Mesendoderm (in vitro differentiated cells): Measurements from ENCODE around the gene ACO2.
"Not testable (repeated sequence)": the region's sequence is repeated elsewhere in the genome, so short reads cannot be mapped to it uniquely, and the experiment has no call there.

ENCODE experiments used
- DNase-seq: peaks from one replicate; pipeline ENCODE4 v3.0.0; 2013
- H2AK5ac ChIP-seq: 2 replicates; pipeline ENCODE4 v1.6.1; 2013; ENCODE audit warnings: low read length, inconsistent platforms
- H2BK120ac ChIP-seq: 2 replicates; pipeline ENCODE4 v1.6.1; 2013; ENCODE audit warnings: low read depth, mild to moderate bottlenecking, low read length, moderate library complexity, mixed read lengths
- H2BK15ac ChIP-seq: replicated peaks from 2 replicates; pipeline ENCODE4 v1.6.1; 2013; ENCODE audit warnings: low read depth, mild to moderate bottlenecking, moderate library complexity
- H2BK5ac ChIP-seq: 2 replicates; pipeline ENCODE4 v1.6.1; 2013; ENCODE audit warnings: low read length, inconsistent platforms
- H3K18ac ChIP-seq: 2 replicates; pipeline ENCODE4 v1.6.1; 2013; ENCODE audit warnings: mild to moderate bottlenecking, low read length, mixed read lengths
- H3K23ac ChIP-seq: one replicate; pipeline ENCODE4 v1.6.1; 2013; ENCODE audit warnings: low read length
- H3K27ac ChIP-seq: 2 replicates; pipeline ENCODE4 v1.5.1; 2013; ENCODE audit warnings: low read depth, mild to moderate bottlenecking, inconsistent platforms, low read length, moderate library complexity
- H3K27me3 ChIP-seq: 2 replicates; pipeline ENCODE4 v1.6.1; 2013; ENCODE audit warnings: low read length, control low read depth, mild to moderate bottlenecking, inconsistent platforms; ENCODE audit not compliant: insufficient read depth, poor library complexity
- H3K36me3 ChIP-seq: 2 replicates; pipeline ENCODE4 v1.6.1; 2013; ENCODE audit warnings: low read length, inconsistent platforms; ENCODE audit not compliant: control insufficient read depth, insufficient read depth
- H3K4ac ChIP-seq: one replicate; pipeline ENCODE4 v1.6.1; 2013; ENCODE audit warnings: low read depth, mild to moderate bottlenecking, low read length, moderate library complexity
- H3K4me1 ChIP-seq: 2 replicates; pipeline ENCODE4 v1.6.1; 2013; ENCODE audit warnings: low read depth, low read length, inconsistent platforms; ENCODE audit not compliant: control insufficient read depth
- H3K4me2 ChIP-seq: 2 replicates; pipeline ENCODE4 v1.6.1; 2013; ENCODE audit warnings: low read length
- H3K4me3 ChIP-seq: 2 replicates; pipeline ENCODE4 v1.5.1; 2013; ENCODE audit warnings: mild to moderate bottlenecking, low read length
- H3K56ac ChIP-seq: one replicate; pipeline ENCODE4 v1.6.1; 2013; ENCODE audit warnings: low read length
- H3K79me1 ChIP-seq: 2 replicates; pipeline ENCODE4 v1.6.1; 2013; ENCODE audit warnings: low read length, inconsistent platforms
- H3K79me2 ChIP-seq: 2 replicates; pipeline ENCODE4 v1.6.1; 2013; ENCODE audit warnings: mild to moderate bottlenecking, low read length; ENCODE audit not compliant: control insufficient read depth, insufficient read depth
- H3K9ac ChIP-seq: 2 replicates; pipeline ENCODE4 v1.6.1; 2013; ENCODE audit warnings: low read length, inconsistent platforms
- H4K5ac ChIP-seq: one replicate; pipeline ENCODE4 v1.6.1; 2013; ENCODE audit warnings: low read length
- H4K8ac ChIP-seq: one replicate; pipeline ENCODE4 v1.6.1; 2013; ENCODE audit warnings: low read depth, mild to moderate bottlenecking, control low read depth, low read length, moderate library complexity
- WGBS: extraction: QIAGEN DNeasy Blood & Tissue Kit; methylation state at CpG from one replicate; pipeline ENCODE4 v1.1.7; 2013; ENCODE audit warnings: low lambda C conversion rate, missing lambda C conversion rate; ENCODE audit not compliant: insufficient coverage; ENCODE audit errors: extremely low coverage; 5-methylcytosine and 5-hydroxymethylcytosine counted together

Gene ACO2

DNA sequence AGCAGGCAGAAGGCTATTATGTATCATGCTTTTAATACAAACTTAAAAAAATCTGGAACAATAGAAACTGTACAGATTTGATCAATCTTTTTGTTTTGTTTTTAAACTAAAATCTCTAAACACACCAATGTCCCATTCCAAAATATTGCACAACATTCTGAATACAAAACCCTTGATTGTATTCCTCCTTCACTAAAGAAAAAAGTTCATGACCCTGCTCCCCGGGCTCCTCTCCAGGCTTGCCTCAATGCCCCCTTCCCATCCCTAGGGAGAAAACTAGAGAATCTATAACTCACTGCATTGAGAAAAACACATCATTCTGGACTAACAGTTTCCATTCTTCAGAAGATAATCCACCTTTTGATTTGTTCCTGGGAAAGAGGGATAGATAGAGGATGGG lies 35.4 kb upstream of the ACO2 start:
- H2BK15ac ChIP-seq, H3K4me3 ChIP-seq, H3K4me2 ChIP-seq, H3K27ac ChIP-seq, H2AK5ac ChIP-seq, H3K56ac ChIP-seq, H4K5ac ChIP-seq, H2BK5ac ChIP-seq, H3K9ac ChIP-seq, DNase-seq, H3K23ac ChIP-seq, H2BK120ac ChIP-seq, H3K27me3 ChIP-seq, H3K18ac ChIP-seq, H3K4ac ChIP-seq, H4K8ac ChIP-seq, H3K4me1 ChIP-seq: not testable (repeated sequence)
- H3K36me3 ChIP-seq = peaks cover 14% of the 10 kb centered on the region
- peaks cover 17% of the 10 kb centered on the region for H3K79me1 ChIP-seq
- peaks cover 17% of the 10 kb centered on the region for H3K79me2 ChIP-seq
- WGBS = no CpG with 5 or more reads among the region's 1 CpG

DNA sequence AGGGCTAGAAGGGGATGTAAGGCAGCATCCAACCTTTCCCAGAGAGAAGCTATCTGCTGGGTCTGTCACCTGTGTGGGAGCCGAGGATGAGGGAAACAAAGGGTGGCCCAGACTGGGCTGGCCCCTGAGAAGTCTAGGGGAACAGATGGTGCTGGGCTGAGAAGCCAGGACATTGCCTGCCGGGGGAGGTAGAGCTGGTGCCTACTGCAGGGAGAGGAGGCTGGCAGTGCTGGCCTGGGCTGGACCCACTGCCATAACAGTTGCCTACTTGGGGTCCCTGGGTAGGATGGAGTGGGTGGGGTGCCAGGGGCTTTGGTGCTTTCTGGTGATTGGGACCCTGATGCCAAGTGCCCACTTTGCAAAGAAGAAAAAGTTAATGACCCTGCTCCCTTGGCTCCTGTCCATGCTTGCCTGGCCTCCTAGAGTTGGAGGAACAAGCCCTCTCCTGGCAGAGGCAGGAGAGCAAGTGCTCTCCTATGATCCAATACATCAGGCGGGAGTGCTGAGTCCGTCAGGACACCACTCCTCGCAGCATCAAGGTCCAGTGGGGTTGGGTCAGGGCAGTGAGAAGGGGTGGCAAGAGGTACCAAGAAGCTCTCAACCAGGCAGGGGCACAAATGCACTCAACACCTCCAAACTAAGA lies 34.4 kb upstream of the ACO2 start:
- not testable (repeated sequence) for H4K5ac ChIP-seq, DNase-seq, H3K23ac ChIP-seq, H3K4me3 ChIP-seq, H3K27ac ChIP-seq, H3K18ac ChIP-seq, H2AK5ac ChIP-seq, H3K4me1 ChIP-seq, H3K27me3 ChIP-seq, H3K4ac ChIP-seq, H4K8ac ChIP-seq, H2BK15ac ChIP-seq, H2BK5ac ChIP-seq, H3K9ac ChIP-seq, H2BK120ac ChIP-seq, H3K4me2 ChIP-seq, H3K56ac ChIP-seq
- no CpG with 5 or more reads among the region's 5 CpGs for WGBS
- peaks cover 17% of the 10 kb centered on the region for H3K79me1 ChIP-seq
- peaks cover 14% of the 10 kb centered on the region for H3K36me3 ChIP-seq
- H3K79me2 ChIP-seq = peaks cover 22% of the 10 kb centered on the region

DNA sequence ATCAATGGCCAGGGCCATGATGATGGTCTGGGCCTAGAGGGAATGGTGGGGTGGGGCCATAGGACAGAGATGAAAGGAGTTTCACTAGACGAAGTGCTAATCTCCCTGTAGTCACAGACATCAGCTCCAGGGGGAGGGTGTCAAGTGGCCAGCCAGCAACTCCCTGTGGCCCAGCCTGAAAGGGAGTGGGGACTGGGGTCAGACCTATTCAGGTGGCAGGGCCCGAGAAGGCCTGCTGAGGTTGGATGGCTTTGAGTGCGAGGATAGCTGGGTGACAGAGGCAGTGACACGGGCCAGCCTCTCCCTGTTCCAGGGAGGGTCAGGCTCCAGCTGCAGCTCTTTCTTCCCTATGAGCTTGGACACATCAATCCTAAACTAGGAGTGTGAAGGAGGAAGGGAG lies 33.4 kb upstream of the ACO2 start:
- DNase-seq = peak; percentile 41
- Histone ChIP-seq H3K18ac (no peak overlapping the region), H2BK5ac (no peak overlapping the region)

DNA sequence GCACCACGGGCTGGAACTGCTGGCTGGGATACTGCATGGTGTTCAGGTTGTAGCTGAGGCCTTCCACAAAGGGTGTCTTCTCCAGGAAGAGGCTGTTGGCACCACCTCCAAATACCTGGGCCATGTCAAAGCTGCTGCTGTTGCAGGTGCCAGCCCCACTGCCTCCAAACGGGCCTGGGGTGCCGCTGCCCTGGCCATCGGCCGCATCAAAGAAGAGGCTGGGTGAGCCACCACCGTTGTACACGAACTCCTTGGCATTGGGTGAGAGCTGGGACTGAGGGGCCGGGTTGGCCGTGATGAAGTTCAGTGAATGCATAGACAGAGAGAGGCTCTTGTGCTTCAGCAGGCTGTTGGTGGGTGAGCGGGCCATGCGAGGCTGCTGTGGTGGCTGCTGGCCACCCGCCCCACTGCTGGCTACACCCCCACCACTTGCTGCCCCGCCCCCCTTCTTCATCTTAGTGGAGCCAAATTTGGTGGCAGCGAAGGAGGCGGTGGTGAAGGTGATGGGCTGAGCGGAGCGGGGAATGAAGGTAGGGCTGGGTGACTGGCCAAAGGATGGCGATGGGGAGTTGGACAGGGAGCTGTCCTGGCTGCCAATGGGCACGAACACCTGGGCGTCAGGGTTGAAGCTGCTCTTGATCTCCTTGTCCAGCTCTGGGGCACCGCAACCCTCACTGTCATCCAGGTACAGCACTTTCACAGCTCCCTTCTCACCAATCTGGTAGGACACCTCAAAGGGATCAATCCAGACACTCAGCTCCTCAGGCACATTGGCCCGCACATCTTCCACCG lies 32.4 kb upstream of the ACO2 start:
- Histone ChIP-seq H3K4me2 (no peak overlapping the region), H2BK5ac (no peak overlapping the region), H3K36me3 (peaks cover 14% of the 10 kb centered on the region), H3K4me3 (no peak overlapping the region), H3K4ac (no peak overlapping the region), H3K4me1 (no peaks in the 10 kb centered on the region), H3K79me1 (peaks cover 17% of the 10 kb centered on the region), H4K8ac (no peak overlapping the region), H2BK15ac (no peak overlapping the region), H3K79me2 (peaks cover 34% of the 10 kb centered on the region), H3K27ac (no peak overlapping the region), H3K18ac (no peak overlapping the region), H2BK120ac (no peak overlapping the region), H4K5ac (no peak overlapping the region), H3K56ac (no peak overlapping the region), H3K27me3 (no peaks in the 10 kb centered on the region), H3K9ac (no peak overlapping the region), H2AK5ac (no peak overlapping the region), H3K23ac (no peak overlapping the region)
- no peak for DNase-seq
- no CpG with 5 or more reads among the region's 23 CpGs for WGBS

More for the DNA sequence above, 33.4 kb upstream of the ACO2 start:
- Histone ChIP-seq H2BK15ac (no peak overlapping the region), H3K4me1 (no peaks in the 10 kb centered on the region), H3K4me3 (no peak overlapping the region), H3K27ac (no peak overlapping the region), H3K23ac (no peak overlapping the region), H3K4me2 (no peak overlapping the region), H2BK120ac (no peak overlapping the region), H3K36me3 (peaks cover 14% of the 10 kb centered on the region), H3K27me3 (no peaks in the 10 kb centered on the region), H3K56ac (no peak overlapping the region), H3K79me2 (peaks cover 29% of the 10 kb centered on the region), H3K79me1 (peaks cover 17% of the 10 kb centered on the region), H3K4ac (no peak overlapping the region), H3K9ac (no peak overlapping the region), H4K8ac (no peak overlapping the region), H4K5ac (no peak overlapping the region), H2AK5ac (no peak overlapping the region)
- WGBS = no CpG with 5 or more reads among the region's 4 CpGs

DNA sequence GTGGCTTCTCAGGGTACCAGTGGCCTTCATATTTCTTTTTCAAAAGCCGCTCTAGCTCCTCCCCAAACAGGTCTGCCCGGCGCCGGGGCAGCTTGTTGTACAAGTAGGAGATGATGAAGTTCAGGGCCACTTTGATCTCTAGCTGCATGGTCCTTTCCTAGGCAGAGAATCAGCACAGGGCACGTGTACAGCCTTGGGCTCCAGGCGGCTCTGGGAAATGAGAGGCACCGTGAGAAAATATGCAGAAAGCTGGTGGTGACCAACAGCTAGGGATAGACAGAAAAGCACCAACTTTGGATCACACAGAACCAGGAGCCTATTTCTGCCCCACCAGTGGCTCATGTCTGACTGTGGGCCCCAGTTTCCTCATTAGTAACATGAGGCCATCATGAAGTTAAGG lies 31.7 kb upstream of the ACO2 start:
- Histone ChIP-seq H3K18ac (no peak overlapping the region), H3K4me3 (no peak overlapping the region), H3K23ac (no peak overlapping the region), H2AK5ac (no peak overlapping the region), H2BK120ac (no peak overlapping the region), H3K4me2 (no peak overlapping the region), H3K79me2 (peaks cover 39% of the 10 kb centered on the region), H3K9ac (no peak overlapping the region), H3K27me3 (no peaks in the 10 kb centered on the region), H2BK15ac (no peak overlapping the region), H4K8ac (no peak overlapping the region), H4K5ac (no peak overlapping the region), H2BK5ac (no peak overlapping the region), H3K79me1 (peaks cover 19% of the 10 kb centered on the region), H3K27ac (no peak overlapping the region), H3K4me1 (no peaks in the 10 kb centered on the region), H3K56ac (no peak overlapping the region), H3K4ac (no peak overlapping the region), H3K36me3 (peaks cover 15% of the 10 kb centered on the region)
- no peak for DNase-seq
- WGBS = no CpG with 5 or more reads among the region's 7 CpGs
